ENCODE results near the gene ELFN1. TPM values are rescaled to one million over a fixed set of nuclear protein-coding genes. Genes with fewer than 3 reads are reported as not detected.
"Not testable (repeated sequence)": the region's sequence is repeated elsewhere in the genome, so short reads cannot be mapped to it uniquely, and the experiment has no call there.

The ELFN1 gene
- total RNA-seq, 1 donor = 1.6 TPM

DNA sequence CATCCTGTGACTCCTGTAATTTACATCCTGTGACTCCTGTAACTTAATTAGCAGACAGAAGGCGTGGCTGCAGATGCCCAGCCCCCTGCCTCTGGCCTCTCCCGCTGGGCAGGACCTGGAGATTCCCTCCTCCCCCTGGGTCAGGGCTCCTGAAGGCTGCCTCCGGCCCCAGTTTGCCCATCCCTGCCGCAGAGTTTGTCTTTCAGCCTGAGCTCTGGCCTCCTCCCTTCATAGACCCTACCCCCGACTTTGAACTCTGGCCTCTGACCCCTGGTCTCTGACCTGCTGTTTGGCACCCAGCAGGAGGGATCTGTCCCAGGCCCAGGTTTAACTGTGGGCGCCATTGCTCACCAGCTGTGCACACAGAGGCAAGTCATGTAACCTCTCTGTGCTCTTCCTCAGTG is 45.6 kb downstream of the ELFN1 start:
- H3K4me3 ChIP-seq (ENCODE audit: low read depth, low read length) = no peak overlapping the region
- DNase-seq (ENCODE audit: low read depth) = no peak
- TF ChIP-seq, protein P1, sequence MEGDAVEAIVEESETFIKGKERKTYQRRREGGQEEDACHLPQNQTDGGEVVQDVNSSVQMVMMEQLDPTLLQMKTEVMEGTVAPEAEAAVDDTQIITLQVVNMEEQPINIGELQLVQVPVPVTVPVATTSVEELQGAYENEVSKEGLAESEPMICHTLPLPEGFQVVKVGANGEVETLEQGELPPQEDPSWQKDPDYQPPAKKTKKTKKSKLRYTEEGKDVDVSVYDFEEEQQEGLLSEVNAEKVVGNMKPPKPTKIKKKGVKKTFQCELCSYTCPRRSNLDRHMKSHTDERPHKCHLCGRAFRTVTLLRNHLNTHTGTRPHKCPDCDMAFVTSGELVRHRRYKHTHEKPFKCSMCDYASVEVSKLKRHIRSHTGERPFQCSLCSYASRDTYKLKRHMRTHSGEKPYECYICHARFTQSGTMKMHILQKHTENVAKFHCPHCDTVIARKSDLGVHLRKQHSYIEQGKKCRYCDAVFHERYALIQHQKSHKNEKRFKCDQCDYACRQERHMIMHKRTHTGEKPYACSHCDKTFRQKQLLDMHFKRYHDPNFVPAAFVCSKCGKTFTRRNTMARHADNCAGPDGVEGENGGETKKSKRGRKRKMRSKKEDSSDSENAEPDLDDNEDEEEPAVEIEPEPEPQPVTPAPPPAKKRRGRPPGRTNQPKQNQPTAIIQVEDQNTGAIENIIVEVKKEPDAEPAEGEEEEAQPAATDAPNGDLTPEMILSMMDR (IDR thresholded peaks at IDR 0.05; ENCODE audit: insufficient read depth, low read length) = no peak

DNA sequence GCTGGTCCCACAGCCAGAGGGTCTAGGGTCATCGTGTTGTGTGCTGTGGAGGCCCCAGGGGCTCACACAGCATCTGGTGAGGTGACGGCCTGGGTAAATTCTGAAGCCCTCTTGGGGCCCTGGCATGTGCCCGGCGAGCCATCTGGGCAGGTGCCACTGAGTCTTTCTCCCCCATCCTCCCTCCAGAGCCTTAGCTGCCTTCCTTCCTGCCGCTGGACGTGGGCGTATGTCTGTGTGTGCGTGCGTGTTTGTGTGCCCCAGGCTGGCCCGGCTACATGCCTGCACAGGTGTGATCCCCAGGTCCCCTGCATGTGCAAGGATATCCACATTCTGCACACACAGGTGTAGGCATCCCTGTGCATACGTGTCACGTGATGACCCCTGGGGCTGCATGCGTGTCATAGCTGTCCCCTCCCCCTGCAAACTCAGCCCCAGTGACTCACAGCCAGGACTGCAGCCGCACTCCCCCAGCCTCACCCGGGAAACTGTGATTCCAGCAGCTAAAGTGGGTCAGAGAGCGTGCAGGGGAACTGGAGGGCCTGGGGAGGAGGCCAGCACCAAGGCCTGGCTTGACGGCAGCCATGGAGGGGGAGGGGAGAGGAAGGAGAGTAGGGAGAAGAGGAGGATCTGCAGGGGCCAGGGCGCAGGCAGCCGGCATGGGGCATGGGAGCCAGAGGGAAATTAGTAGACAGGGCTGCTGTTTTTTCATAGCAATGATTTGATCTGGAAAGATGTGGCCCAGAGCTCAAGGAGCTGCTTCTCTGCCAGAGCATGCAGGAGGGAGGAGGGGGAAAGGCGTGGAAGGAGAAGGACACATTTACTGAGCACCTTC is 46.4 kb downstream of the ELFN1 start:
- DNase-seq (ENCODE audit: low read depth) = peak; percentile 28
- TF ChIP-seq, protein P1 (IDR thresholded peaks at IDR 0.05; ENCODE audit: insufficient read depth, low read length) = no peak
- no peak overlapping the region for H3K4me3 ChIP-seq (ENCODE audit: low read depth, low read length)

DNA sequence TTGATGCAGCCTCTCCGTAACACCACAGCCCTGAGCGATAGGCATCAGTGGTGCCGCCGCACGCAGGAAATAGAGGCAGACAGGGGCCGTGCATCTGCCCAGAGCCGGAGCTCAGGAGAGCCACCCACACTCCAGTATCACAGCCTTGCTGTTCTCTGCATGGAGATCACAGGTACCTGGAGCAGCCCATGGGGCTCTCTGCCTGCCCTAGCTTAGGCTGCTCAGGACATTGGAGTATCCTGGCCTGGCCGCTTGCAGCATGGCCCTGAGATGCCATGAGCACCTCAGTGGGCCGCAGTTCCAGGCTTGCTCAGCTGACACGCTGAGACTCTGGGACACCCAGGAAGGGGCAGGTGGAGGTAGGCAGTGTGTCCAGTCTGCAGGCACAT is 47.0 kb downstream of the ELFN1 start:
- H3K4me3 ChIP-seq (ENCODE audit: low read depth, low read length) = no peak overlapping the region
- no peak for DNase-seq (ENCODE audit: low read depth)
- TF ChIP-seq, protein P1 (IDR thresholded peaks at IDR 0.05; ENCODE audit: insufficient read depth, low read length) = no peak

DNA sequence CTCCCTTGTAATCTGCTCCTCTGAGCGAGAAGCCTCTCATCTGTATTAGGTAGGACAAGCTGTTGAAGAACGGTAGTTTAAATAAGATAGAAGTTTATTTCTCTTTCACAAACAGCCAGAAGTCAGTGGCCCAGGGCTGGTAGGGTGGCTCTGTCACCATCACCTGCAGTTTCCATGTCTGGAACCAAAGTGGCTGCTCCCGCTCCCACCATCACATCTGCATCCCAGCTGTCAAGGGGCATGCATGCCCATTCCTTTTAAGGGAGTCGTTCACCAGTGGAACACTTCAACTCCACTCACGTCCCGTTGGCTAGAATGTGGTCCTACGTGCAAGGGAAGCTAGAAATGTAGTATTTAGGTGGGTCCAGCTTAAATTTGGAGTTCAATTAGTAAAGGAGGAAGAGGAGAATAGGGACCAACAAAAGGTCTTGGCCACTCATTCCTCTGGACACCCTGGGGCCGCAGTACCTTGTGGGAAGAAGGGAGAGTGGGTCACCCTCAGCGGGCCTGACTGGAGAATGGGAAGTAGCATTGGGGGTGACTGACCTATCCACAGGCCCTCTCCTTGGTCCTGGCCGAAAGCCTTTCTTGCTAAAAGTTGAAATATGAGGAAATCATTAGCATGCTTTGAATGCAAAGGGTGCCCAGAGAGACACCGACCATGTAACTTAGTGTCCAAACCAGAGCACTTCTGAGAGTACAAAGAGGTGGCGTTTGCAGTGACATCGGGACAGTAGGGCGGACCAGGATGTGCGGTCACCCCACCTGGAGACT is 48.0 kb downstream of the ELFN1 start:
- TF ChIP-seq, protein P1 (IDR thresholded peaks at IDR 0.05; ENCODE audit: insufficient read depth, low read length) = no peak
- no peak overlapping the region for H3K4me3 ChIP-seq (ENCODE audit: low read depth, low read length)
- DNase-seq (ENCODE audit: low read depth) = no peak

DNA sequence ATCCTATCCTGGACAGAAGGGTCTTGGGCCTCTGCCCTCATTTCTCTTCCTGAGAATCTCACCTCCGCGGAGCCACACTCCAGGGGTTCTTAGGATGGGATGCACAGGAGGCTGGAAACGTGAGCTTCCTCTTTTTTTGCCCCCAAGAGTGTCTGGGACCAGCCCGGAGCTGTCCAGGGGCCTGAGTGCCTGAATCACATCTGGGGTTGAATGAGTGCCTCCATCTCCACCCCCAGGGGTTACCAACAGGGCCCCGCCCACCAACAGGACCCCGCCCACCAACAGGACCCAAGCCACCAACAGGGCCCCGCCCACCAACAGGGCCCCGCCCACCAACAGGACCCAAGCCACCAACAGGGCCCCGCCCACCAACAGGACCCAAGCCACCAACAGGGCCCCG is 48.8 kb downstream of the ELFN1 start:
- not testable (repeated sequence) for DNase-seq (ENCODE audit: low read depth); H3K4me3 ChIP-seq (ENCODE audit: low read depth, low read length)

DNA sequence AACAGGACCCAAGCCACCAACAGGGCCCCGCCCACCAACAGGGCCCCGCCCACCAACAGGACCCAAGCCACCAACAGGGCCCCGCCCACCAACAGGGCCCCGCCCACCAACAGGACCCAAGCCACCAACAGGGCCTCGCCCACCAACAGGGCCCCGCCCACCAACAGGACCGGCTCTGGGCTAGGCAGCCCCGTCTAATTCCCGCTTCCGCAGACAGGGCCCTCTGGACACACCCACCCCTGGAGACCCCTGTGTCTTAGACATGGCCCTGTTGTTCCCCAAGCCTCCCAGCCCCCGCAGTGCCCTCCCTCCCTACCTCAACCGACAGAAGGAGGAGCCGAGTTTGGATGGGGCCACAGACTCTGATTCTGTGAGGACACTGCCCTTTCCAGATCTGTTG is 49.2 kb downstream of the ELFN1 start:
- not testable (repeated sequence) for H3K4me3 ChIP-seq (ENCODE audit: low read depth, low read length); DNase-seq (ENCODE audit: low read depth)

DNA sequence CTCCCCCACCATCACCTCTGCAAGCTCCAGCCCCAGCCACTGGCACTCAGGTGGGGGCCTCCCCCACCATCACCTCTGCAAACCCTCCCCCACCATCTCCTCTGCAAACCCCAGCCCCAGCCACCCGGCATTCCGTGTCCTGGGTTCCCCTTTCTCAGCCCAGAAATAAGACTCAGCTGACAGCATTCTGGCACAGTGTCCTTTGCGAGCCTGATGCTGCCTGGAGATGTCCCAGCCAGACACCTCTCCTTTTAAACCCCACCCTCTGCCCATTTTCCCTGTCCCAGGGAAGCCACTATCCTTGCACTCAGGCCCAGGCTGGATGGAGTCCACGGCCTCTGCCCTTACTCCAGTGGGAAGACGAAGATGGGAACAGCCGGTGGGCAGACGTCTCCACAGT is 49.8 kb downstream of the ELFN1 start:
- DNase-seq (ENCODE audit: low read depth) = no peak
- H3K4me3 ChIP-seq (ENCODE audit: low read depth, low read length) = no peak overlapping the region
- TF ChIP-seq, protein P1 (IDR thresholded peaks at IDR 0.05; ENCODE audit: insufficient read depth, low read length) = no peak
